ENCODE data around the gene REPS2.

The REPS2 gene

GRCh38 chrX:17082831-17083230, 136.4 kb downstream of the REPS2 start:
- no peak for DNase-seq (ENCODE audit: low read depth)

GRCh38 chrX:17086317-17086716, 139.9 kb downstream of the REPS2 start:
- DNase-seq (ENCODE audit: low read depth): no peak

- DNase-seq (ENCODE audit: low read depth): no peak
Measured at GRCh38 chrX:17095161-17095560, 148.7 kb downstream of the REPS2 start.

GRCh38 chrX:17098516-17099247, 152.2 kb downstream of the REPS2 start:
- DNase-seq (ENCODE audit: low read depth): no peak

GRCh38 chrX:17104433-17104832, 158.0 kb downstream of the REPS2 start:
- DNase-seq (ENCODE audit: low read depth): no peak

- DNase-seq (ENCODE audit: low read depth): no peak
Measured at GRCh38 chrX:17120816-17121215, 174.4 kb downstream of the REPS2 start.

- no peak for DNase-seq (ENCODE audit: low read depth)
Measured at GRCh38 chrX:17154001-17154400, 207.5 kb downstream of the REPS2 start.

GRCh38 chrX:17160975-17161374, 214.5 kb downstream of the REPS2 start:
- DNase-seq (ENCODE audit: low read depth): no peak

- DNase-seq (ENCODE audit: low read depth): no peak
Measured at GRCh38 chrX:17161991-17162390, 215.5 kb downstream of the REPS2 start.

GRCh38 chrX:17164079-17164478, 217.6 kb downstream of the REPS2 start:
- no peak for DNase-seq (ENCODE audit: low read depth)

- DNase-seq (ENCODE audit: low read depth): no peak
Measured at GRCh38 chrX:17164941-17165340, 218.5 kb downstream of the REPS2 start.

GRCh38 chrX:17167915-17168314, 221.5 kb downstream of the REPS2 start:
- DNase-seq (ENCODE audit: low read depth): no peak

GRCh38 chrX:17170973-17171372, 224.5 kb downstream of the REPS2 start:
- DNase-seq (ENCODE audit: low read depth): no peak

GRCh38 chrX:17174671-17175070, 228.2 kb downstream of the REPS2 start:
- no peak for DNase-seq (ENCODE audit: low read depth)

- no peak for DNase-seq (ENCODE audit: low read depth)
Measured at GRCh38 chrX:17182317-17182716, 235.9 kb downstream of the REPS2 start.

- DNase-seq (ENCODE audit: low read depth): no peak
Measured at GRCh38 chrX:17183566-17183965, 237.1 kb downstream of the REPS2 start.

GRCh38 chrX:17185431-17185830, 239.0 kb downstream of the REPS2 start:
- DNase-seq (ENCODE audit: low read depth): no peak

- no peak for DNase-seq (ENCODE audit: low read depth)
Measured at GRCh38 chrX:17187136-17187756, 240.8 kb downstream of the REPS2 start.

- no peak for DNase-seq (ENCODE audit: low read depth)
Measured at GRCh38 chrX:17192106-17192505, 245.6 kb downstream of the REPS2 start.

All from amniotic epithelial cell (primary cell).